Liver (tissue), 9 donors: Measurements from ENCODE around the gene ADGRV1. TPM values are rescaled to one million over a fixed set of nuclear protein-coding genes. Genes with fewer than 3 reads are reported as not detected.

Experiments used
- DNase-seq: peaks from one replicate; pipeline ENCODE4 v3.0.0-alpha.2; 2017; ENCODE audit warnings: low spot score
- H3K27ac ChIP-seq, 2 donors: one replicate each; pipeline ENCODE4 v1.7.0; 2013; ENCODE audit warnings: inconsistent platforms in 2 of 2, low read length in 2 of 2, control low read depth in 1 of 2, low read depth in 1 of 2, mild to moderate bottlenecking in 1 of 2
- H3K27me3 ChIP-seq, 4 donors: one replicate each; pipeline versions ENCODE4 v1.6.1 to v1.7.0; 2013; ENCODE audit warnings: low read length in 3 of 4, inconsistent platforms in 1 of 4, mild to moderate bottlenecking in 1 of 4, moderate library complexity in 1 of 4; ENCODE audit not compliant: control insufficient read depth in 4 of 4, insufficient read depth in 4 of 4
- H3K36me3 ChIP-seq, 4 donors: one replicate each; pipeline versions ENCODE4 v1.6.1 to v1.7.0; 2013; ENCODE audit warnings: low read length in 3 of 4, mild to moderate bottlenecking in 3 of 4, low read depth in 1 of 4, moderate library complexity in 1 of 4; ENCODE audit not compliant: control insufficient read depth in 4 of 4, insufficient read depth in 3 of 4
- H3K4me1 ChIP-seq, 4 donors: one replicate each; pipeline versions ENCODE4 v1.6.1 to v1.7.0; 2013; ENCODE audit warnings: low read length in 3 of 4, mild to moderate bottlenecking in 3 of 4, moderate library complexity in 1 of 4; ENCODE audit not compliant: control insufficient read depth in 4 of 4, insufficient read depth in 4 of 4
- H3K4me3 ChIP-seq, 3 donors: one replicate each; pipeline versions ENCODE4 v1.6.1 to v1.7.0; 2013; ENCODE audit warnings: low read length in 3 of 3, control low read depth in 1 of 3, low read depth in 1 of 3, mild to moderate bottlenecking in 1 of 3
- H3K9ac ChIP-seq, 2 donors: one replicate each; pipeline ENCODE4 v1.7.0; 2013; ENCODE audit warnings: low read length in 2 of 2, mild to moderate bottlenecking in 2 of 2, moderate library complexity in 2 of 2, control low read depth in 1 of 2, low read depth in 1 of 2
- H3K9me3 ChIP-seq, 4 donors: one replicate each; pipeline versions ENCODE4 v1.6.1 to v1.7.0; 2013; ENCODE audit warnings: low read length in 3 of 4; ENCODE audit not compliant: control insufficient read depth in 4 of 4
- CTCF ChIP-seq: fragments of 150-350 bp; IDR thresholded peaks from 2 replicates; pipeline ENCODE4 v1.5.1; 2017; ENCODE audit warnings: improper control_type of control experiment, low read depth, low read length; ENCODE audit not compliant: missing input control
- EGR1 ChIP-seq, 2 donors: IDR thresholded peaks; 2 replicates each; pipeline ENCODE4 v1.6.1; 2016 to 2018; ENCODE audit warnings: antibody characterized with exemption in 2 of 2, low read depth in 2 of 2
- FOXA1 ChIP-seq: IDR thresholded peaks from 2 replicates; pipeline ENCODE4 v1.6.1; 2016; ENCODE audit warnings: antibody characterized with exemption
- FOXA2 ChIP-seq: IDR thresholded peaks from 2 replicates; pipeline ENCODE4 v1.6.1; 2016; ENCODE audit warnings: antibody characterized with exemption
- GABPA ChIP-seq, 2 donors: IDR thresholded peaks in 1 of 2; conservative IDR thresholded peaks in 1 of 2; 2 replicates each; pipeline ENCODE4 v1.6.1; 2016; ENCODE audit warnings: antibody characterized with exemption in 2 of 2, mild to moderate bottlenecking in 1 of 2, moderate library complexity in 1 of 2
- HNF4A ChIP-seq, 2 donors: conservative IDR thresholded peaks; 2 replicates each; pipeline ENCODE4 v1.6.1; 2016; ENCODE audit warnings: antibody characterized with exemption in 2 of 2, mild to moderate bottlenecking in 2 of 2
- HNF4G ChIP-seq: IDR thresholded peaks from 2 replicates; pipeline ENCODE4 v1.6.1; 2016; ENCODE audit warnings: antibody characterized with exemption
- MAX ChIP-seq: IDR thresholded peaks from 2 replicates; pipeline ENCODE4 v1.6.1; 2016; ENCODE audit warnings: antibody characterized with exemption
- NR2F2 ChIP-seq: IDR thresholded peaks from 2 replicates; pipeline ENCODE4 v1.6.1; 2016; ENCODE audit warnings: antibody characterized with exemption
- TAF1 ChIP-seq: conservative IDR thresholded peaks from 2 replicates; pipeline ENCODE4 v1.6.1; 2016; ENCODE audit warnings: antibody characterized with exemption, mild to moderate bottlenecking
- YY1 ChIP-seq: IDR thresholded peaks from 2 replicates; pipeline ENCODE4 v1.6.1; 2016; ENCODE audit warnings: antibody characterized with exemption, mild to moderate bottlenecking
- WGBS: extraction: QIAGEN DNeasy Blood & Tissue Kit; methylation state at CpG from one replicate; pipeline ENCODE4 v1.1.7; 2013; 5-methylcytosine and 5-hydroxymethylcytosine counted together
- polyA plus RNA-seq, 2 donors: library from polyadenylated mRNA; stranded (reverse) in 1 of 2; unstranded in 1 of 2; fragments of 200-250 nt in 1 of 2; fragments of >200 nt in 1 of 2; fragmentation: Nextera tagmentation in 1 of 2; extraction: Ambion mirVana in 1 of 2; gene quantifications; one replicate each; pipeline versions ENCODE4 v1.2.1 to v1.2.3, GENCODE V29; 2013 to 2015
- total RNA-seq, 2 donors: library from RNA; depleted of rRNA; stranded (reverse); fragments of >200 nt; gene quantifications; one replicate each; pipeline ENCODE4 v1.2.3, GENCODE V29; 2014
- TF ChIP-seq, protein P1 (sequence below): IDR thresholded peaks from 2 replicates; pipeline ENCODE4 v1.6.1; 2016; ENCODE audit warnings: antibody characterized with exemption
- TF ChIP-seq, protein P2 (sequence below): IDR thresholded peaks from 2 replicates; pipeline ENCODE4 v1.6.1; 2016; ENCODE audit warnings: antibody characterized with exemption, mild to moderate bottlenecking
- TF ChIP-seq, protein P3 (sequence below): IDR thresholded peaks from 2 replicates; pipeline ENCODE4 v1.6.1; 2016; ENCODE audit warnings: antibody characterized with exemption
- donor health status: healthy.
- donor health status: healthy.
- donor health status: healthy.
- donor health status: healthy.
- donor health status: healthy.

The ADGRV1 gene
- total and polyA plus RNA-seq, 4 donors: 5.1 to 15.5 (median 9.6) TPM

DNA sequence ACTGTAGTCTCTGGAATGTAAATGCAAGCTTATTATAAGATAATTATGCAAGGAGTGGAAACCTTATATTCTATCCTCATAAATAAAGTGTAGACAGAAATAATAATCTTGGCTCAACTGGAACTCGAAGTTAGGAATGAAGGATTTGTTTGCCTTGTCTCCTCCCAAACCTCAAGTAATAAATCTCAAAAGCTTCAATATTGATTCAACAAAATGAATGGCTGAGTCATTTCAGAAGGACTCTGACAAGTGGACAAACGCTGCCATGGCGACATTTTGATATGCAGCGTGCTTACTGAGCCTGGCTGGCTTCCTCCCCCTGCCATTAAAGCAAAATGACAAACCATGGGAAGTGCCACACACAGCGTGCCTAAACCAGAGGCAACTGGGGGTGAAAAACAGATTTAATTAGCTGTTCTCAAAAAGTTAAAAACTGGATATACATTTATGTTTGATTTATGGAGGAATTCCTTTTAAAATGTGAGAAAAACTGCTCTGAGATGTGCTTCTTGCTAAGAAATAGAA lies 10.5 kb upstream of the ADGRV1 start:
- Histone ChIP-seq H3K36me3 (no peaks in the 10 kb centered on the region), H3K4me3 (no peak overlapping the region), H3K27ac (no peak overlapping the region), H3K9me3 (no peaks in the 10 kb centered on the region), H3K27me3 (peaks cover 0 to 11% (median 0%) of the 10 kb centered on the region in 4 donors), H3K4me1 (no peaks in the 10 kb centered on the region), H3K9ac (no peak overlapping the region)
- TF ChIP-seq TAF1 (no peak), CTCF (no peak), EGR1 (IDR thresholded peaks at IDR 0.05; ENCODE audit: low read depth in 2 of 2) (no peak), FOXA1 (no peak), FOXA2 (no peak), HNF4A (conservative IDR thresholded peaks at IDR 0.05) (no peak), HNF4G (no peak)
- no peak for DNase-seq
- 25% methylated on average over 5 of the region's 5 CpGs for WGBS

- Histone ChIP-seq H3K36me3 (no peaks in the 10 kb centered on the region), H3K27me3 (peaks cover 0 to 7% (median under 1%) of the 10 kb centered on the region in 4 donors), H3K9me3 (no peaks in the 10 kb centered on the region), H3K4me1 (no peaks in the 10 kb centered on the region), H3K27ac (no peak overlapping the region), H3K9ac (no peak overlapping the region), H3K4me3 (no peak overlapping the region)
- no peak for DNase-seq
- TF ChIP-seq, protein P1, sequence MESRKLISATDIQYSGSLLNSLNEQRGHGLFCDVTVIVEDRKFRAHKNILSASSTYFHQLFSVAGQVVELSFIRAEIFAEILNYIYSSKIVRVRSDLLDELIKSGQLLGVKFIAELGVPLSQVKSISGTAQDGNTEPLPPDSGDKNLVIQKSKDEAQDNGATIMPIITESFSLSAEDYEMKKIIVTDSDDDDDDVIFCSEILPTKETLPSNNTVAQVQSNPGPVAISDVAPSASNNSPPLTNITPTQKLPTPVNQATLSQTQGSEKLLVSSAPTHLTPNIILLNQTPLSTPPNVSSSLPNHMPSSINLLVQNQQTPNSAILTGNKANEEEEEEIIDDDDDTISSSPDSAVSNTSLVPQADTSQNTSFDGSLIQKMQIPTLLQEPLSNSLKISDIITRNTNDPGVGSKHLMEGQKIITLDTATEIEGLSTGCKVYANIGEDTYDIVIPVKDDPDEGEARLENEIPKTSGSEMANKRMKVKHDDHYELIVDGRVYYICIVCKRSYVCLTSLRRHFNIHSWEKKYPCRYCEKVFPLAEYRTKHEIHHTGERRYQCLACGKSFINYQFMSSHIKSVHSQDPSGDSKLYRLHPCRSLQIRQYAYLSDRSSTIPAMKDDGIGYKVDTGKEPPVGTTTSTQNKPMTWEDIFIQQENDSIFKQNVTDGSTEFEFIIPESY: no peak
- TF ChIP-seq, protein P2, sequence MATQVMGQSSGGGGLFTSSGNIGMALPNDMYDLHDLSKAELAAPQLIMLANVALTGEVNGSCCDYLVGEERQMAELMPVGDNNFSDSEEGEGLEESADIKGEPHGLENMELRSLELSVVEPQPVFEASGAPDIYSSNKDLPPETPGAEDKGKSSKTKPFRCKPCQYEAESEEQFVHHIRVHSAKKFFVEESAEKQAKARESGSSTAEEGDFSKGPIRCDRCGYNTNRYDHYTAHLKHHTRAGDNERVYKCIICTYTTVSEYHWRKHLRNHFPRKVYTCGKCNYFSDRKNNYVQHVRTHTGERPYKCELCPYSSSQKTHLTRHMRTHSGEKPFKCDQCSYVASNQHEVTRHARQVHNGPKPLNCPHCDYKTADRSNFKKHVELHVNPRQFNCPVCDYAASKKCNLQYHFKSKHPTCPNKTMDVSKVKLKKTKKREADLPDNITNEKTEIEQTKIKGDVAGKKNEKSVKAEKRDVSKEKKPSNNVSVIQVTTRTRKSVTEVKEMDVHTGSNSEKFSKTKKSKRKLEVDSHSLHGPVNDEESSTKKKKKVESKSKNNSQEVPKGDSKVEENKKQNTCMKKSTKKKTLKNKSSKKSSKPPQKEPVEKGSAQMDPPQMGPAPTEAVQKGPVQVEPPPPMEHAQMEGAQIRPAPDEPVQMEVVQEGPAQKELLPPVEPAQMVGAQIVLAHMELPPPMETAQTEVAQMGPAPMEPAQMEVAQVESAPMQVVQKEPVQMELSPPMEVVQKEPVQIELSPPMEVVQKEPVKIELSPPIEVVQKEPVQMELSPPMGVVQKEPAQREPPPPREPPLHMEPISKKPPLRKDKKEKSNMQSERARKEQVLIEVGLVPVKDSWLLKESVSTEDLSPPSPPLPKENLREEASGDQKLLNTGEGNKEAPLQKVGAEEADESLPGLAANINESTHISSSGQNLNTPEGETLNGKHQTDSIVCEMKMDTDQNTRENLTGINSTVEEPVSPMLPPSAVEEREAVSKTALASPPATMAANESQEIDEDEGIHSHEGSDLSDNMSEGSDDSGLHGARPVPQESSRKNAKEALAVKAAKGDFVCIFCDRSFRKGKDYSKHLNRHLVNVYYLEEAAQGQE: no peak
- no peak for TF ChIP-seq YY1
- TF ChIP-seq EGR1 (IDR thresholded peaks at IDR 0.05; ENCODE audit: low read depth in 2 of 2): no peak
- no peak for TF ChIP-seq NR2F2
- no peak for TF ChIP-seq GABPA (IDR thresholded peaks at IDR 0.05 in 1 of 2, conservative IDR thresholded peaks at IDR 0.05 in 1 of 2)
- TF ChIP-seq MAX: no peak
- TF ChIP-seq, protein P3, sequence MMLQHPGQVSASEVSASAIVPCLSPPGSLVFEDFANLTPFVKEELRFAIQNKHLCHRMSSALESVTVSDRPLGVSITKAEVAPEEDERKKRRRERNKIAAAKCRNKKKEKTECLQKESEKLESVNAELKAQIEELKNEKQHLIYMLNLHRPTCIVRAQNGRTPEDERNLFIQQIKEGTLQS: no peak
Measured at GRCh38 chr5:90549223-90549622, 9.4 kb upstream of the ADGRV1 start.
